HepG2 (cell line): ENCODE data around the gene RUSF1. TPM values are rescaled to one million over a fixed set of nuclear protein-coding genes. Genes with fewer than 3 reads are reported as not detected.

Experiments used
- ATAC-seq: fragments of 200-7000 bp; cut with Tn5 transposase; 3 replicates; pipeline ENCODE4 v1.9.1; 2020; ENCODE audit warnings: mild to moderate bottlenecking, moderate library complexity
- BruUV-seq: library from RNA; stranded (reverse); fragments of 400-500 nt; replicated peaks from 2 replicates; lab custom pipeline; 2021; lab: Mats Ljungman, UMichigan
- CTCF ChIA-PET: fragments of 300-600 bp; formaldehyde crosslinking; extraction: SDS; loops from one replicate; lab custom pipeline; 2021; ENCODE audit warnings: low total read pairs, inconsistent platforms, low intra/inter-chr PET ratio; lab: Yijun Ruan, JAX
- POLR2A ChIA-PET: fragments of 350-600 bp; sonication (Branson Sonifier 250); formaldehyde crosslinking; loops from one replicate; lab custom pipeline; 2020; ENCODE audit warnings: antibody characterized with exemption, inconsistent platforms; lab: Yijun Ruan, JAX
- DNase-seq: peaks from one replicate; pipeline ENCODE4 v3.0.0-alpha.2; 2015; ENCODE audit warnings: low spot score
- FAIRE-seq: peaks from 3 replicates; lab custom pipeline; 2011; peaks lifted over from hg19 to GRCh38; lab: Jason Lieb, UNC
- H2AFZ ChIP-seq: one replicate; pipeline ENCODE4 v1.6.1; 2011; ENCODE audit warnings: low read length, inconsistent platforms
- H3K27ac ChIP-seq: fragments of 300-600 bp; 3 replicates; pipeline ENCODE4 v1.8.0; 2011; ENCODE audit warnings: mixed run types, mild to moderate bottlenecking, mixed read lengths, low read length, inconsistent platforms; ENCODE audit not compliant: insufficient read depth; ENCODE audit errors: extremely low read length
- H3K27me3 ChIP-seq, 2 experiments: fragments of 200-600 bp in 1 of 2; 2 replicates in 1 of 2; 3 replicates in 1 of 2; pipeline versions ENCODE4 v1.6.0 to v1.8.0; 2011; ENCODE audit warnings: low read length in 2 of 2, mild to moderate bottlenecking in 2 of 2, moderate library complexity in 2 of 2, inconsistent platforms in 1 of 2; ENCODE audit not compliant: insufficient read depth in 2 of 2, control insufficient read depth in 1 of 2
- H3K36me3 ChIP-seq, 2 experiments: fragments of 200-600 bp in 1 of 2; replicated peaks in 1 of 2; 2 replicates in 1 of 2; 3 replicates in 1 of 2; pipeline versions ENCODE4 v1.5.1 to v1.8.0; 2011; ENCODE audit warnings: low read length in 2 of 2, inconsistent platforms in 1 of 2; ENCODE audit not compliant: insufficient read depth in 2 of 2, control insufficient read depth in 1 of 2
- H3K4me1 ChIP-seq: 2 replicates; pipeline ENCODE4 v1.5.1; 2012; ENCODE audit warnings: low read length, inconsistent platforms; ENCODE audit not compliant: insufficient read depth
- H3K4me2 ChIP-seq: 2 replicates; pipeline ENCODE4 v1.6.0; 2011; ENCODE audit warnings: low read depth, low read length, inconsistent platforms
- H3K4me3 ChIP-seq, 3 experiments: fragments of 200-600 bp in 1 of 3; sonication (generic), shearing (Covaris generic) in 1 of 3; replicated peaks in 1 of 3; 2 replicates each; pipeline ENCODE4 v1.5.1; 2011 to 2016; ENCODE audit warnings: low read length in 3 of 3, inconsistent platforms in 2 of 3, low read depth in 2 of 3, mild to moderate bottlenecking in 2 of 3, control low read depth in 1 of 3, mixed read lengths in 1 of 3; ENCODE audit not compliant: insufficient read depth in 1 of 3
- H3K79me2 ChIP-seq: one replicate; pipeline ENCODE4 v1.6.1; 2011; ENCODE audit warnings: low read length, inconsistent platforms; ENCODE audit not compliant: insufficient read depth
- H3K9ac ChIP-seq: 2 replicates; pipeline ENCODE4 v1.6.0; 2011; ENCODE audit warnings: mild to moderate bottlenecking, low read depth, low read length, inconsistent platforms; ENCODE audit not compliant: insufficient read depth
- H3K9me3 ChIP-seq: 2 replicates; pipeline ENCODE4 v1.5.1; 2012; ENCODE audit warnings: mild to moderate bottlenecking, low read length
- H4K20me1 ChIP-seq: 2 replicates; pipeline ENCODE4 v1.6.0; 2011; ENCODE audit warnings: inconsistent platforms, mild to moderate bottlenecking, low read length, moderate library complexity; ENCODE audit not compliant: insufficient read depth
- CCAR2 ChIP-seq: fragments of 200-400 bp; formaldehyde crosslinking; optimal IDR thresholded peaks from 2 replicates; pipeline ENCODE3; 2018; ENCODE audit warnings: low read depth, mild to moderate bottlenecking, low read length, moderate library complexity
- CSRNP2 ChIP-seq: sonication (generic); formaldehyde crosslinking; conservative IDR thresholded peaks from 2 replicates; pipeline ENCODE4 v1.8.0; 2022; ENCODE audit warnings: low read depth, missing genetic modification reagents
- HDAC1 ChIP-seq: sonication (generic); formaldehyde crosslinking; IDR thresholded peaks from 2 replicates; pipeline ENCODE4 v1.5.1; 2020; ENCODE audit warnings: mild to moderate bottlenecking, missing genetic modification reagents
- KAT8 ChIP-seq: IDR thresholded peaks from 2 replicates; pipeline ENCODE4 v1.6.1; 2016; ENCODE audit warnings: missing genetic modification reagents, missing compliant biosample characterization
- MED13 ChIP-seq: sonication (generic); formaldehyde crosslinking; IDR thresholded peaks from 2 replicates; pipeline ENCODE4 v1.5.0; 2020; ENCODE audit warnings: missing genetic modification reagents
- MXD4 ChIP-seq: IDR thresholded peaks from 2 replicates; pipeline ENCODE4 v1.6.1; 2016; ENCODE audit warnings: mild to moderate bottlenecking, missing biosample characterization, missing genetic modification reagents
- RAD21 ChIP-seq: fragments of 450-650 bp; formaldehyde crosslinking; IDR thresholded peaks from 2 replicates; pipeline ENCODE4 v1.5.0; 2020; ENCODE audit warnings: mild to moderate bottlenecking
- RERE ChIP-seq: IDR thresholded peaks from 2 replicates; pipeline ENCODE4 v1.6.1; 2016; ENCODE audit warnings: low read depth, missing genetic modification reagents, missing compliant biosample characterization
- TFDP2 ChIP-seq: sonication (generic); formaldehyde crosslinking; IDR thresholded peaks from 2 replicates; pipeline ENCODE4 v1.4.0; 2020; ENCODE audit warnings: missing genetic modification reagents
- UBTF ChIP-seq: sonication (generic); formaldehyde crosslinking; IDR thresholded peaks from 2 replicates; pipeline ENCODE4 v1.4.0; 2020; ENCODE audit warnings: mild to moderate bottlenecking, missing genetic modification reagents
- ZMYM3 ChIP-seq: sonication (generic); formaldehyde crosslinking; IDR thresholded peaks from 2 replicates; pipeline ENCODE4 v1.5.1; 2020; ENCODE audit warnings: mild to moderate bottlenecking, missing genetic modification reagents
- ZNF766 ChIP-seq: sonication (generic); formaldehyde crosslinking; IDR thresholded peaks from 2 replicates; pipeline ENCODE4 v1.5.0; 2020; ENCODE audit warnings: missing genetic modification reagents, borderline replicate concordance
- WGBS: methylation state at CpG from one replicate; pipeline ENCODE4 v1.1.6; 2017; ENCODE audit warnings: low lambda C conversion rate; 5-methylcytosine and 5-hydroxymethylcytosine counted together
- in situ Hi-C: cut with HindIII; loops from 2 replicates; pipeline ENCODE4 v1.10.0; 2017; ENCODE audit warnings: low pct_unique_long_range_greater_than_20kb; ENCODE audit not compliant: extremely low pct_ligation_motif_present
- intact Hi-C: fragments of 100-400 bp; cut with micrococcal nuclease; formaldehyde crosslinking; loops from one replicate; pipeline ENCODE4 v1.10.0; 2022; ENCODE audit not compliant: unreplicated experiment
- polyA plus RNA-seq, 8 experiments: library from polyadenylated mRNA; depleted of rRNA in 3 of 8; stranded (reverse) in 7 of 8; unstranded in 1 of 8; fragments of >200 nt; fragmentation: Illumina TruSeq in 4 of 8; extraction: Trizol in 4 of 8; gene quantifications; 2 replicates each; pipeline versions ENCODE4 v1.2.1 to v1.2.3, GENCODE V29; 2011 to 2016; ENCODE audit warnings: low read depth in 4 of 8, missing spikeins in 1 of 8, mixed read lengths in 1 of 8; ENCODE audit not compliant: insufficient read depth in 1 of 8
- total RNA-seq, 5 experiments: library from RNA; depleted of rRNA; stranded (reverse); fragments of >200 nt; fragmentation: Illumina TruSeq; extraction: Trizol; gene quantifications; 2 replicates each; pipeline ENCODE4 v1.2.3, GENCODE V29; 2016; ENCODE audit warnings: low read depth in 1 of 5

RUSF1 gene
- total and polyA plus RNA-seq, 2 of the 13 experiments (the other 11 are each of a cell fraction or from before 2014, with no cell fraction given) = 40.8 to 50.2 TPM

GRCh38 chr16:31484491-31485171 is 23.6 kb downstream of the RUSF1 start:
- H3K9ac ChIP-seq = peak overlapping the region; percentile 55
- TF ChIP-seq UBTF (peak; percentile 87), ZMYM3 (CRISPR knock-in tag) (peak; percentile 48; the same call in 1 of the 2 replicates), MXD4 (CRISPR knock-in tag) (peak; percentile 95), KAT8 (peak; percentile 69), RERE (CRISPR knock-in tag) (0 out of 2 replicates have a peak, but pooled peaks have one; percentile 29), RAD21 (peak; percentile 48; the same call in 1 of the 2 replicates), ZNF766 (CRISPR knock-in tag) (peak; percentile 36; the same call in 1 of the 2 replicates), CSRNP2 (no peak), MED13 (CRISPR knock-in tag) (peak; percentile 68; the same call in 1 of the 2 replicates), TFDP2 (CRISPR knock-in tag) (peak; percentile 74; the same call in 1 of the 2 replicates), CCAR2 (no peak), HDAC1 (CRISPR knock-in tag) (peak; percentile 73)

More at GRCh38 chr16:31484491-31485171, 23.6 kb downstream of the RUSF1 start:
- Histone ChIP-seq H3K36me3 (no peaks in the 10 kb centered on the region), H3K27me3 (peaks cover 0 to 19% of the 10 kb centered on the region in 2 experiments; a peak in 4 of 5 replicates), H2AFZ (no peak overlapping the region), H3K27ac (peak overlapping the region; percentile 4), H3K4me3 (peak overlapping the region; percentile 12 to 62 (median 41); a peak in 5 of 6 replicates), H3K9me3 (no peaks in the 10 kb centered on the region), H4K20me1 (no peaks in the 10 kb centered on the region), H3K4me1 (peaks cover 40% of the 10 kb centered on the region), H3K4me2 (peak overlapping the region; percentile 86), H3K79me2 (no peaks in the 10 kb centered on the region)
- peak; percentile 98 for FAIRE-seq
- CTCF ChIA-PET = no interaction called here
- POLR2A ChIA-PET = interaction anchor here (0.7 to 1.9 kb wide), 4 partner anchors 8 to 229 kb away, joined by 3 to 6 read pairs (median 3); partner anchors contain the start of gene RUSF1
- ATAC-seq = peak; percentile 92
- BruUV-seq = TSS peak; percentile 64
- in situ Hi-C loops (no loop called here), intact Hi-C loops (no loop called here)
- peak; percentile 78 for DNase-seq
- WGBS = 11% methylated on average over 9 of the region's 14 CpGs
